Bronchial epithelial cell (primary cell): ENCODE results near the gene PLXNA4. TPM values are rescaled to one million over a fixed set of nuclear protein-coding genes. Genes with fewer than 3 reads are reported as not detected.
A peak's percentile ranks its signal among the peaks of the same experiment; 100 is the strongest.

Source experiments
- DNase-seq: peaks from one replicate; pipeline ENCODE4 v3.0.0-alpha.2; 2010; ENCODE audit warnings: low read depth
- FAIRE-seq: peaks from 2 replicates; lab custom pipeline; 2011; peaks lifted over from hg19 to GRCh38; lab: Jason Lieb, UNC
- H3K27me3 ChIP-seq: 2 replicates; pipeline ENCODE4 v1.5.1; 2011; ENCODE audit warnings: low read length; ENCODE audit not compliant: control insufficient read depth, insufficient read depth
- H3K36me3 ChIP-seq: 2 replicates; pipeline ENCODE4 v1.5.1; 2011; ENCODE audit warnings: low read length; ENCODE audit not compliant: control insufficient read depth, insufficient read depth
- H3K4me3 ChIP-seq: 2 replicates; pipeline ENCODE4 v1.5.1; 2011; ENCODE audit warnings: mild to moderate bottlenecking, low read depth, low read length, control low read depth
- CTCF ChIP-seq: IDR thresholded peaks from 2 replicates; pipeline ENCODE4 v1.5.1; 2011; ENCODE audit warnings: mild to moderate bottlenecking, moderate library complexity, low read length, control low read depth, inconsistent platforms; ENCODE audit not compliant: insufficient read depth, severe bottlenecking
- total RNA-seq: library from RNA; depleted of rRNA; stranded (reverse); fragments of >200 nt; gene quantifications from 2 replicates; pipeline ENCODE4 v1.2.1, GENCODE V29; 2014

PLXNA4 gene
- total RNA-seq, 1 donor from 2014 or later: under 0.01 TPM

- FAIRE-seq (no peak), DNase-seq (no peak)
- peaks cover 4% of the 10 kb centered on the region for H3K27me3 ChIP-seq
- TF ChIP-seq CTCF: no peak
- H3K4me3 ChIP-seq: no peak overlapping the region
- no peaks in the 10 kb centered on the region for H3K36me3 ChIP-seq
These were observed 264.5 kb downstream of the PLXNA4 start for GRCh38 chr7:132311733-132312132.

GRCh38 chr7:132309102-132309805 lies 267.0 kb downstream of the PLXNA4 start:
- Histone ChIP-seq H3K27me3 (peaks cover 4% of the 10 kb centered on the region), H3K36me3 (no peaks in the 10 kb centered on the region), H3K4me3 (no peak overlapping the region)
- FAIRE-seq: no peak
- no peak for TF ChIP-seq CTCF
- DNase-seq: no peak

- no peak overlapping the region for H3K4me3 ChIP-seq
- no peak for TF ChIP-seq CTCF
- H3K36me3 ChIP-seq: no peaks in the 10 kb centered on the region
- no peak for FAIRE-seq
- H3K27me3 ChIP-seq: peaks cover 4% of the 10 kb centered on the region
- DNase-seq: no peak
These were observed 268.8 kb downstream of the PLXNA4 start for GRCh38 chr7:132307465-132307864.

GRCh38 chr7:132300599-132301277 lies 275.5 kb downstream of the PLXNA4 start:
- TF ChIP-seq CTCF: no peak
- no peak for DNase-seq
- Histone ChIP-seq H3K27me3 (no peaks in the 10 kb centered on the region), H3K4me3 (no peak overlapping the region), H3K36me3 (no peaks in the 10 kb centered on the region)
- FAIRE-seq: no peak

- TF ChIP-seq CTCF: no peak
- H3K36me3 ChIP-seq: no peaks in the 10 kb centered on the region
- H3K27me3 ChIP-seq: no peaks in the 10 kb centered on the region
- FAIRE-seq: no peak
- peak; percentile 64 for DNase-seq
- no peak overlapping the region for H3K4me3 ChIP-seq
These were observed 277.5 kb downstream of the PLXNA4 start for GRCh38 chr7:132298790-132299189.
